HEK293T (cell line): ENCODE measurements around the gene SUGP1.

Source experiments
- FOXK2 ChIP-seq: fragments of 450-650 bp; IDR thresholded peaks from 2 replicates; pipeline ENCODE4 v1.6.1; 2016; ENCODE audit warnings: mild to moderate bottlenecking
- FOXM1 ChIP-seq: fragments of 450-650 bp; IDR thresholded peaks from 2 replicates; pipeline ENCODE4 v1.6.1; 2017; ENCODE audit warnings: mild to moderate bottlenecking, borderline replicate concordance
- NFRKB ChIP-seq: fragments of 450-650 bp; IDR thresholded peaks from 2 replicates; pipeline ENCODE4 v1.6.1; 2016; ENCODE audit warnings: mild to moderate bottlenecking, moderate library complexity
- SP1 ChIP-seq: fragments of 450-650 bp; IDR thresholded peaks from 2 replicates; pipeline ENCODE4 v1.6.1; 2017
- SUZ12 ChIP-seq: fragments of 450-650 bp; IDR thresholded peaks from 2 replicates; pipeline ENCODE4 v1.6.1; 2016; ENCODE audit warnings: mild to moderate bottlenecking
- TF ChIP-seq, protein P1 (sequence below): fragments of 450-650 bp; IDR thresholded peaks from 2 replicates; pipeline ENCODE4 v1.6.1; 2016

DNA sequence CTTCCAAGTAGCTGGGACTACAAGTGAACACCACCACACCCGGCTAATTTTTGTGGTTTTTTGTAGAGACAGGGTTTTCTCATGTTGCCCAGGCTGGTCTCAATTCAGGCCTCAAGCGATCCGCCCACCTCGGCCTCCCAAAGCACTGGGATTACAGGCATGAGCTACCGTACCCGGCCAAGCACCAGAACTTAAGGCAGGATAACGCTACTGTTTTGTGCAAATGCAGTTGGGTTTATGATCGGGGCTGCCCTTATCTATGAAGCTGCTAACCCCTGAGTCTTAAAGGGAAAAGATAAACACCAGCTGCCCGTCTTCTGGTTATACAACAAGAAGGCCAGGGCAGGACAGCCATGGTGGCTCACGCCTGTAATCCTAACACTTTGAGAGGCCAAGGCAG, 34.6 kb downstream of the SUGP1 start:
- TF ChIP-seq FOXK2 (no peak), SUZ12 (no peak), SP1 (no peak), FOXM1 (no peak), NFRKB (no peak)
- TF ChIP-seq, protein P1, sequence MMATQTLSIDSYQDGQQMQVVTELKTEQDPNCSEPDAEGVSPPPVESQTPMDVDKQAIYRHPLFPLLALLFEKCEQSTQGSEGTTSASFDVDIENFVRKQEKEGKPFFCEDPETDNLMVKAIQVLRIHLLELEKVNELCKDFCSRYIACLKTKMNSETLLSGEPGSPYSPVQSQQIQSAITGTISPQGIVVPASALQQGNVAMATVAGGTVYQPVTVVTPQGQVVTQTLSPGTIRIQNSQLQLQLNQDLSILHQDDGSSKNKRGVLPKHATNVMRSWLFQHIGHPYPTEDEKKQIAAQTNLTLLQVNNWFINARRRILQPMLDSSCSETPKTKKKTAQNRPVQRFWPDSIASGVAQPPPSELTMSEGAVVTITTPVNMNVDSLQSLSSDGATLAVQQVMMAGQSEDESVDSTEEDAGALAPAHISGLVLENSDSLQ = no peak
